OCI-LY3 (cell line): Measurements from ENCODE around the gene NIPBL.
A peak's percentile ranks its signal among the peaks of the same experiment; 100 is the strongest.
"Not testable (repeated sequence)": the region's sequence is repeated elsewhere in the genome, so short reads cannot be mapped to it uniquely, and the experiment has no call there.

Source experiments
- H2AFZ ChIP-seq: fragments of 200-600, 300-600 bp; shearing (Covaris generic); 2 replicates; pipeline ENCODE4 v1.6.0; 2014; ENCODE audit warnings: antibody characterized with exemption, low read depth, low read length
- H3K27ac ChIP-seq: fragments of 200-600, 300-600 bp; sonication (generic); 2 replicates; pipeline ENCODE4 v1.5.1; 2014; ENCODE audit warnings: mild to moderate bottlenecking, low read length, moderate library complexity, mixed read lengths
- H3K27me3 ChIP-seq: fragments of 200-600, 300-600 bp; sonication (generic); 2 replicates; pipeline ENCODE4 v1.6.1; 2014; ENCODE audit warnings: low read depth, low read length, mixed read lengths
- H3K36me3 ChIP-seq: fragments of 200-600, 300-600 bp; sonication (generic); replicated peaks from 2 replicates; pipeline ENCODE3; 2014; ENCODE audit warnings: low read depth, low read length, mixed read lengths
- H3K4me1 ChIP-seq: fragments of 300-600, 200-600 bp; sonication (generic); 2 replicates; pipeline ENCODE4 v1.6.1; 2014; ENCODE audit warnings: low read length, mixed read lengths
- H3K4me2 ChIP-seq: fragments of 200-600, 300-600 bp; sonication (generic); 2 replicates; pipeline ENCODE4 v1.6.1; 2014; ENCODE audit warnings: low read length, mixed read lengths
- H3K4me3 ChIP-seq: fragments of 300-600, 200-600 bp; sonication (generic); 2 replicates; pipeline ENCODE4 v1.5.1; 2014; ENCODE audit warnings: antibody characterized with exemption, mild to moderate bottlenecking, low read length, moderate library complexity
- H3K79me2 ChIP-seq: fragments of 300-600, 200-600 bp; shearing (Covaris generic); 2 replicates; pipeline ENCODE4 v1.6.1; 2014; ENCODE audit warnings: mild to moderate bottlenecking, low read length, mixed read lengths
- H3K9ac ChIP-seq: fragments of 300-600, 200-600 bp; shearing (Covaris generic); 2 replicates; pipeline ENCODE4 v1.6.0; 2014; ENCODE audit warnings: mild to moderate bottlenecking, low read length, moderate library complexity
- H3K9me3 ChIP-seq: fragments of 200-600, 300-600 bp; shearing (Covaris generic); 2 replicates; pipeline ENCODE4 v1.6.1; 2014; ENCODE audit warnings: low read length, mixed read lengths; ENCODE audit not compliant: insufficient read depth
- H4K20me1 ChIP-seq: fragments of 200-600, 300-600 bp; sonication (generic); 2 replicates; pipeline ENCODE4 v1.6.1; 2016; ENCODE audit warnings: low read length, mixed read lengths; ENCODE audit not compliant: insufficient read depth
- CTCF ChIP-seq: fragments of 200-600, 300-600 bp; sonication (generic); IDR thresholded peaks from 2 replicates; pipeline ENCODE4 v1.5.1; 2014; ENCODE audit warnings: antibody characterized with exemption, low read length, low read depth
- EZH2phosphoT487 ChIP-seq: fragments of 200-600 bp; shearing (Covaris generic); IDR thresholded peaks from 2 replicates; pipeline ENCODE4 v1.6.1; 2018; ENCODE audit warnings: antibody characterized with exemption, mixed run types, low read depth

Gene NIPBL

GRCh38 chr5:36839489-36840476, 36.8 kb upstream of the NIPBL start:
- no peak for TF ChIP-seq CTCF
- no peak for TF ChIP-seq EZH2phosphoT487
- no peaks in the 10 kb centered on the region for H3K27me3 ChIP-seq
- peaks cover 63% of the 10 kb centered on the region for H3K4me1 ChIP-seq
- no peak overlapping the region for H2AFZ ChIP-seq
- no peaks in the 10 kb centered on the region for H4K20me1 ChIP-seq
- no peaks in the 10 kb centered on the region for H3K36me3 ChIP-seq
- H3K4me3 ChIP-seq = peak overlapping the region; percentile 50
- H3K79me2 ChIP-seq = no peaks in the 10 kb centered on the region
- peak overlapping the region; percentile 43 for H3K27ac ChIP-seq
- H3K9ac ChIP-seq = no peak overlapping the region
- H3K4me2 ChIP-seq = peak overlapping the region; percentile 51
- no peaks in the 10 kb centered on the region for H3K9me3 ChIP-seq

GRCh38 chr5:36841677-36842076, 34.9 kb upstream of the NIPBL start:
- peaks cover 56% of the 10 kb centered on the region for H3K4me1 ChIP-seq
- no peak overlapping the region for H3K27ac ChIP-seq
- no peak overlapping the region for H3K9ac ChIP-seq
- TF ChIP-seq EZH2phosphoT487 (no peak), CTCF (no peak)
- no peak overlapping the region for H3K4me3 ChIP-seq
- no peaks in the 10 kb centered on the region for H3K36me3 ChIP-seq
- no peaks in the 10 kb centered on the region for H4K20me1 ChIP-seq
- H3K9me3 ChIP-seq = no peaks in the 10 kb centered on the region
- H3K4me2 ChIP-seq = peak overlapping the region; percentile 28
- no peaks in the 10 kb centered on the region for H3K27me3 ChIP-seq
- no peaks in the 10 kb centered on the region for H3K79me2 ChIP-seq
- no peak overlapping the region for H2AFZ ChIP-seq

GRCh38 chr5:36842087-36842486, 34.5 kb upstream of the NIPBL start:
- Histone ChIP-seq H3K27ac (no peak overlapping the region), H3K4me3 (no peak overlapping the region), H3K9ac (no peak overlapping the region), H3K27me3 (no peaks in the 10 kb centered on the region), H2AFZ (no peak overlapping the region), H3K9me3 (no peaks in the 10 kb centered on the region), H3K36me3 (no peaks in the 10 kb centered on the region), H3K4me1 (peaks cover 52% of the 10 kb centered on the region), H4K20me1 (no peaks in the 10 kb centered on the region), H3K4me2 (peak overlapping the region; percentile 28), H3K79me2 (no peaks in the 10 kb centered on the region)
- TF ChIP-seq CTCF (no peak), EZH2phosphoT487 (no peak)

- Histone ChIP-seq H3K9me3 (no peaks in the 10 kb centered on the region), H4K20me1 (no peaks in the 10 kb centered on the region), H3K27ac (no peak overlapping the region), H3K4me2 (no peak overlapping the region), H3K9ac (no peak overlapping the region), H2AFZ (no peak overlapping the region), H3K4me3 (no peak overlapping the region), H3K4me1 (peaks cover 30% of the 10 kb centered on the region), H3K36me3 (no peaks in the 10 kb centered on the region), H3K27me3 (no peaks in the 10 kb centered on the region), H3K79me2 (no peaks in the 10 kb centered on the region)
- TF ChIP-seq CTCF (no peak), EZH2phosphoT487 (no peak)
These were observed 32.3 kb upstream of the NIPBL start for GRCh38 chr5:36844305-36844704.

- H3K27me3 ChIP-seq, H3K9ac ChIP-seq, H3K36me3 ChIP-seq, H3K9me3 ChIP-seq, H2AFZ ChIP-seq, H3K4me2 ChIP-seq, H3K4me1 ChIP-seq, H3K4me3 ChIP-seq, H3K27ac ChIP-seq, H4K20me1 ChIP-seq, H3K79me2 ChIP-seq: not testable (repeated sequence)
These were observed 28.0 kb upstream of the NIPBL start for GRCh38 chr5:36848545-36848944.

- H3K4me1 ChIP-seq, H4K20me1 ChIP-seq, H2AFZ ChIP-seq, H3K9me3 ChIP-seq, H3K79me2 ChIP-seq, H3K4me2 ChIP-seq, H3K9ac ChIP-seq, H3K36me3 ChIP-seq, H3K27me3 ChIP-seq, H3K27ac ChIP-seq, H3K4me3 ChIP-seq: not testable (repeated sequence)
These were observed 23.7 kb upstream of the NIPBL start for GRCh38 chr5:36852903-36853302.
